ENCODE data around the gene FGF1.

FGF1 gene

DNA sequence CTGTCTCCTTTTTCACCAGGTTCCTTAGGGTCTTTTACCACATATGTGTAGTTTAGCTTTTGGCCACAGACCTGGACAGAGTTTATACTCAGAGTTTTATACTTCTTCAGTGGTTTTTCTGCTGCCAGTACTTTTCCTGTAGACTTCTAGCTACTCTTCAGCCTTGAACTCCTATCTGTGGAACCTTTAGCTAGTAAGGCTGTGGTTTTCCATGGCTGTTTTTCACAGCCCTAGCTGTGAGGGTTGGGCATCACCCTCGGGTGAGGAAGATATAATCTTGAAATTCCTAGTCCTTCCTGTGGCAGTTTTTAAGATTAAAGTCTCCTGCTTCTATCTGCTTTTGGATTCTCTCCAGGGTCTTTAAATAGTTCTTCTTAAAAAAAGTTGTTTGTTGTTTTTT lies 109.1 kb downstream of the FGF1 start:
- in situ Hi-C loops (cut with MboI; ENCODE audit: low sequenced_read_pairs) = no loop called here
- Histone ChIP-seq H3K4me3 (no peak overlapping the region), H3K4me1 (no peaks in the 10 kb centered on the region), H3K9me3 (no peaks in the 10 kb centered on the region), H3K36me3 (replicated peaks) (no peaks in the 10 kb centered on the region), H3K27me3 (ENCODE audit: low read depth) (peaks cover 3% of the 10 kb centered on the region; the same call in 1 of the 2 replicates)
- DNase-seq (ENCODE audit: low spot score in 2 of 2) = no peak

DNA sequence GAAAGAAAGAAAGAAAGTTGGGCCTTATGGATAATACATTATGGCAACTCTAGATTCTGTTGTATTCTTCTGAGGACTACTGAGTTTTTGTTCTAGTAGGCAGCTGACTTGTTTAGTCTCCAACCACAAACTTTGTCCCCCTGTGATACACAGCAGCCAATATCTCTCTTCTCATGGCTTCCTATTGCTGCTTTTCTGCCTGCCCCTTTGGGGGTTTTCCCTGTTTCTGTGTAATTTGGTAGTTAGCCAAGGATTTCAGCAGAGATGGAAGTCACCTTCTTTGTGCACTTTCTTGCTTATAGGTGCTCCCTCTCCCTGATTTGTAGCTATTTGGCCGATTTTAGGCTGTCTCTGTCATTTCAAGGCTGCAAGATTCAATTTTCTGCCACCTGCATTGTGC lies 109.6 kb downstream of the FGF1 start:
- Histone ChIP-seq H3K9me3 (no peaks in the 10 kb centered on the region), H3K27me3 (ENCODE audit: low read depth) (peaks cover 6% of the 10 kb centered on the region; the same call in 1 of the 2 replicates), H3K36me3 (replicated peaks) (no peaks in the 10 kb centered on the region), H3K4me1 (no peaks in the 10 kb centered on the region), H3K4me3 (no peak overlapping the region)
- DNase-seq (ENCODE audit: low spot score in 2 of 2) = no peak
- in situ Hi-C loops (cut with MboI; ENCODE audit: low sequenced_read_pairs) = no loop called here

DNA sequence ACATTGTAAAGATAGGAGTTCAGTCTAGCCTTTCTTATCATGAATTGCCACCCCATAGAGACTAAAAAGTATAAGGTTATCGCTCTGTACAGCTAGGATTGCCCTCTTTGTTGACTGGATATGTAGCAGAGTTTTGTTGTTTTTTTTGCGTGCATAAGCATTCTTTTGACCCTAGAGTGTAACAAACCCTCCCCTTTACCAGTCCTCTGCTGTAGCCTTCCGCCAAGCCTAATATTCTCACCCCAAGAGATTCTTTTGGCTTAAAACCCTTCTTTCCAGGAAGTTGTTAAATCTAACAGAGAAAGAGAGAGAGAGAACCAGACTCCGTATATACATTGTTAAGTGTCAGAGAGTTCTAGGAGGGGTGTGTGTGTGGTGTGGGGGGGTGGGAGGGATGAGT lies 113.9 kb downstream of the FGF1 start:
- Histone ChIP-seq H3K27me3 (ENCODE audit: low read depth) (peaks cover 6% of the 10 kb centered on the region; the same call in 1 of the 2 replicates), H3K4me1 (no peaks in the 10 kb centered on the region), H3K36me3 (replicated peaks) (no peaks in the 10 kb centered on the region), H3K4me3 (no peak overlapping the region), H3K9me3 (no peaks in the 10 kb centered on the region)
- DNase-seq (ENCODE audit: low spot score in 2 of 2) = no peak
- in situ Hi-C loops (cut with MboI; ENCODE audit: low sequenced_read_pairs) = loop anchor here (25.0 kb wide), 1 partner anchor 410 kb away; no protein-coding TSS in a partner anchor

- Histone ChIP-seq H3K4me3 (no peak overlapping the region), H3K27me3 (ENCODE audit: low read depth) (peaks cover 6% of the 10 kb centered on the region; the same call in 1 of the 2 replicates), H3K9me3 (no peaks in the 10 kb centered on the region), H3K4me1 (no peaks in the 10 kb centered on the region), H3K36me3 (replicated peaks) (no peaks in the 10 kb centered on the region)
- in situ Hi-C loops (cut with MboI; ENCODE audit: low sequenced_read_pairs) = loop anchor here (25.0 kb wide), 1 partner anchor 409 kb away; no protein-coding TSS in a partner anchor
- DNase-seq (ENCODE audit: low spot score in 2 of 2) = no peak
Measured at GRCh38 chr5:142571371-142571770, 114.5 kb downstream of the FGF1 start.

- no peaks in the 10 kb centered on the region for H3K9me3 ChIP-seq
- no peaks in the 10 kb centered on the region for H3K4me1 ChIP-seq
- H3K36me3 ChIP-seq (replicated peaks) = no peaks in the 10 kb centered on the region
- no peak overlapping the region for H3K4me3 ChIP-seq
- H3K27me3 ChIP-seq (ENCODE audit: low read depth) = peaks cover 6% of the 10 kb centered on the region; the same call in 1 of the 2 replicates
- in situ Hi-C loops (cut with MboI; ENCODE audit: low sequenced_read_pairs) = loop anchor here (25.0 kb wide), 1 partner anchor 408 kb away; no protein-coding TSS in a partner anchor
- no peak for DNase-seq (ENCODE audit: low spot score in 2 of 2)
Measured at GRCh38 chr5:142569905-142570304, 116.0 kb downstream of the FGF1 start.

DNA sequence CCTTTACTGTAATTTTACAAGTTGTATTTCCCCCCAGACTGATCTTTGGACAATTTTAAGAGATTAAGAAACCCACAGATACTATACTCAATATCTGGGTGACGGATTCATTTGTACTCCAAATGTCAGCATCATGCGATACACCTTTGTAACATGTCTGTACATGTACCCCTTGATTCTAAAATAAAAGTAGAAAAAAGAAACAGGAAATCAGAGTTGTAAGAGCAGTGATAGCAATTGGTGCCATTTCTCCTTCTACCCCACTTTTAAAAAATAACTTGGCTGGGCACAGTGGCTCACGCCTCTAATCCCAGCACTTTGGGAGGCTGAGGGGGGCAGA lies 116.9 kb downstream of the FGF1 start:
- H3K27me3 ChIP-seq (ENCODE audit: low read depth) = peaks cover 6% of the 10 kb centered on the region; the same call in 1 of the 2 replicates
- H3K4me1 ChIP-seq = no peaks in the 10 kb centered on the region
- in situ Hi-C loops (cut with MboI; ENCODE audit: low sequenced_read_pairs) = loop anchor here (25.0 kb wide), 1 partner anchor 407 kb away; no protein-coding TSS in a partner anchor
- H3K36me3 ChIP-seq (replicated peaks) = no peaks in the 10 kb centered on the region
- no peak overlapping the region for H3K4me3 ChIP-seq
- no peak for DNase-seq (ENCODE audit: low spot score in 2 of 2)
- no peaks in the 10 kb centered on the region for H3K9me3 ChIP-seq

DNA sequence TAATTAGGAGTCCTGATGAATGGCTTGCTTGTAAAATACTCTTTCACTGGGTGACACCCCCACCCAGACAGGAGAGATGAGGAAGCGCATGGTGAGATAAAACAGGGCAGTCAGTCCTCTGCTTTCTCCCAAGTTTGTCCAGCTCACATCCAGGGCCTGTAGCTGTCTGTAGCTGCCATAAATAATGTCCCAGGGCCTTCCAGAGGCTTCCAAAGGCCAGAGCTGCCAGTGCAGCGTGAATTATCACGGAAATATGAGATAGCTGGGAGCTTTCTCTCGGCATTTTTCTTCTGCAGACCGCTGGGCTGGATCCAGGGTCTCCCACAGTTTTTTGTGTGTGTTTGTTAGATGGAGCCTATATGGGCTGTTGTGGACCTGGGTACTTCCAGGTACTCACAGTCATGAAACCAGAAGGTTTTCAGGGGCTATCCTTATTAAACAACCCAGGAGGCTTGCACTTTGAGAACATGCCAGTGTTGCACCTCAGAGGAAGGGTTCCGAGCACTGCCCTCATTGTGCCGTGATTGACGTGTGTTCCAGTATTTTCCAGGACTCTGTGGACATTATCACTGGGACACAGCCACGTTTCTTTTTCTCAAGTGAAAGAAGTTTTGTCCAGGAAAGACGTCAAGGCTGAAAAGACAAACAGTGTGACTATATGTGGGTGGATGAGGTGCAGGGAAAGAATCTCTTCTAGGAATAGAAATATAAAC lies 117.5 kb downstream of the FGF1 start:
- H3K4me1 ChIP-seq = no peaks in the 10 kb centered on the region
- no peak for DNase-seq (ENCODE audit: low spot score in 2 of 2)
- H3K27me3 ChIP-seq (ENCODE audit: low read depth) = peaks cover 6% of the 10 kb centered on the region; the same call in 1 of the 2 replicates
- no peaks in the 10 kb centered on the region for H3K36me3 ChIP-seq (replicated peaks)
- H3K9me3 ChIP-seq = no peaks in the 10 kb centered on the region
- no peak overlapping the region for H3K4me3 ChIP-seq
- in situ Hi-C loops (cut with MboI; ENCODE audit: low sequenced_read_pairs) = loop anchor here (25.0 kb wide), 1 partner anchor 406 kb away; no protein-coding TSS in a partner anchor

DNA sequence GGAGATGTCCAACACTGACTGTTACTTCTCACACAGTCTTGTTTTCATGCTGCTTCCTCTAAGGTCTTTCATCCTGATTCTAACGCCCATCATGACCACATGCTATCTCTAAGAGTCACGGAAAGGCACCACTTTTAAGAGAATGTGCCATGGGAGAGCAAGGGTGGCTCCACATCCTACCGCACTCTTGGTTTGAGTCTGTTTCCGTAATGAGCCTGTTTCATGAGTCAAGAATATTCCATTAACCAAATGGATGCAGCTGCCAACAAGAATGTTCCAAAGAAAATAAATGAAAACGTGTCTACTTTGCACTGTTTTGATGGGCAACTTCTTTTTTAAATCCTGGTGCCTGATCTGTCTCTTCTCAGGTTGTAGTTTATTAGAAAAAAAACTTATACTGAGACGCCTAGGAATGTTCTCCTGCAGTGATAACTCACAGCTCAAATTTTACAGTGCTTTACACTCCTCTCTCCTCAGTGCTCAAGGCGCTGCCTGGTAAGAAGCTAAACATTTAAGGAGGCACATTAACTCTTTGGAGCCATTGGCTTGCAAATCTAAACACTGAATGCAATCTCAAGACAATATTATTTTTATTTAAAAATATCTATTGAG lies 124.3 kb downstream of the FGF1 start:
- in situ Hi-C loops (cut with MboI; ENCODE audit: low sequenced_read_pairs) = loop anchor here (25.0 kb wide), 1 partner anchor 399 kb away; no protein-coding TSS in a partner anchor
- no peak for DNase-seq (ENCODE audit: low spot score in 2 of 2)
- H3K4me3 ChIP-seq = no peak overlapping the region
- no peaks in the 10 kb centered on the region for H3K9me3 ChIP-seq
- H3K4me1 ChIP-seq = no peaks in the 10 kb centered on the region
- H3K36me3 ChIP-seq (replicated peaks) = no peaks in the 10 kb centered on the region
- no peaks in the 10 kb centered on the region for H3K27me3 ChIP-seq (ENCODE audit: low read depth)

GRCh38 chr5:142561029-142561428 lies 124.9 kb downstream of the FGF1 start:
- in situ Hi-C loops (cut with MboI; ENCODE audit: low sequenced_read_pairs) = loop anchor here (25.0 kb wide), 1 partner anchor 399 kb away; no protein-coding TSS in a partner anchor
- no peak for DNase-seq (ENCODE audit: low spot score in 2 of 2)
- Histone ChIP-seq H3K36me3 (replicated peaks) (no peaks in the 10 kb centered on the region), H3K4me1 (no peaks in the 10 kb centered on the region), H3K4me3 (no peak overlapping the region), H3K9me3 (no peaks in the 10 kb centered on the region), H3K27me3 (ENCODE audit: low read depth) (no peaks in the 10 kb centered on the region)

DNA sequence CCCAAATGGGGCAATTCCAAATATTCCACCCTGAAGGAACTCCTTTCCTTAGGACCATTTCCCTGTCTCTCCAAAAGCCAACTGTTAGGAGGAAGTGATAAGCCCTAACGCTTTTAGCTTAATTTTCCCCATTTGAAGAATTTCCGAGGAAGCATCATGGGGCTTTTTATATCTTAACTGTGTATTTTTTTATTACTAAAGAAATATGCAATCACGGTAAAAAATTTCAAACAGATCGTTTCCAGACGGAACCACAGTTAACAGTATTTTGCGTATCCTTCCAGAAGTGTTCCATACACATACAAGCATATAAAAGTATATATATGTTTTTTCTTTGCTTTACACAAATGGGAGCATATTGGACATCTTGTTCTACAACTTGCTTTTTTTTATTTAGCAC lies 133.8 kb downstream of the FGF1 start:
- in situ Hi-C loops (cut with MboI; ENCODE audit: low sequenced_read_pairs) = loop anchor here (25.0 kb wide), 1 partner anchor 390 kb away; no protein-coding TSS in a partner anchor
- no peak overlapping the region for H3K4me3 ChIP-seq

DNA sequence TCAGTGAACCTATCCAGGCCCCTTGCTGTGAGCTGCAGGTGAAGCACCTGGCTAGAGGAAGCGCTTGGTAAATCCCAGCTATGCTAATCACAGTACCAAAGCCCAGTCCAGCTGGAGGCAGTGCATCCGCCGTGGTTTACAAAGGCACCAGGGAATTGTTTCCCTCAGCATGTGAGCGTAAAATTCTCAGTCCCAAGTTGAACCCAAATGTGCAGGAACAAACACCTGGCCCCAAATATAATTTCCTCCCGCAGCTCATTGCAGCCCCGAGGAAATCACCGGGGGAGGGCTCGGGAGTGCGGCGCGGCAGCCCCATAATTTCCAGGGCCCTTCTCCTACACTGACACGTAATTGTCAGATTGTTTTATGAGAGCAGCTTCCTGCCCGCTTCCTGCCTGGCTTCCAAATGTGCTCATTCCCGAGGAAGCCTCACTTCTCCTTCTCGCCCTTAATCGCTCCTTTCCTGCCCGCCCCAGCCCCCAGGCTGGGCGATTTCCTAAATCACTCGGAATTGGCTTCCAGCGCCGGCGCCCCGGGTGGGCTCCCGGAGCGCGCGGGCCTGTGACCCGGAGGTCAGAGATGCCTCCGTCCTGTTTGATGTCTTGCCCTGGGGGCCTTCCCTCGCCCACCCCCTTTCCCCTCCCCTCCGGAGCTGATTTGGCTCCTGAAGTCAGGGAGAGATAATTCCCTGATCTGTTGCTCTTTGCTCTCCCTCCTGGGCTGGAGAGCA lies 134.4 kb downstream of the FGF1 start:
- no peaks in the 10 kb centered on the region for H3K4me1 ChIP-seq
- H3K27me3 ChIP-seq (ENCODE audit: low read depth) = peaks cover 26% of the 10 kb centered on the region
- no peaks in the 10 kb centered on the region for H3K9me3 ChIP-seq
- DNase-seq (ENCODE audit: low spot score in 2 of 2) = no peak
- no peaks in the 10 kb centered on the region for H3K36me3 ChIP-seq (replicated peaks)
- no peak overlapping the region for H3K4me3 ChIP-seq
- in situ Hi-C loops (cut with MboI; ENCODE audit: low sequenced_read_pairs) = loop anchor here (25.0 kb wide), 1 partner anchor 389 kb away; no protein-coding TSS in a partner anchor

More for the DNA sequence above, 133.8 kb downstream of the FGF1 start:
- H3K4me1 ChIP-seq = no peaks in the 10 kb centered on the region
- H3K27me3 ChIP-seq (ENCODE audit: low read depth) = peaks cover 26% of the 10 kb centered on the region
- H3K36me3 ChIP-seq (replicated peaks) = no peaks in the 10 kb centered on the region
- no peak for DNase-seq (ENCODE audit: low spot score in 2 of 2)
- H3K9me3 ChIP-seq = no peaks in the 10 kb centered on the region

- in situ Hi-C loops (cut with MboI; ENCODE audit: low sequenced_read_pairs) = loop anchor here (25.0 kb wide), 1 partner anchor 388 kb away; no protein-coding TSS in a partner anchor
- no peaks in the 10 kb centered on the region for H3K4me1 ChIP-seq
Measured at GRCh38 chr5:142550471-142550870, 135.4 kb downstream of the FGF1 start.

DNA sequence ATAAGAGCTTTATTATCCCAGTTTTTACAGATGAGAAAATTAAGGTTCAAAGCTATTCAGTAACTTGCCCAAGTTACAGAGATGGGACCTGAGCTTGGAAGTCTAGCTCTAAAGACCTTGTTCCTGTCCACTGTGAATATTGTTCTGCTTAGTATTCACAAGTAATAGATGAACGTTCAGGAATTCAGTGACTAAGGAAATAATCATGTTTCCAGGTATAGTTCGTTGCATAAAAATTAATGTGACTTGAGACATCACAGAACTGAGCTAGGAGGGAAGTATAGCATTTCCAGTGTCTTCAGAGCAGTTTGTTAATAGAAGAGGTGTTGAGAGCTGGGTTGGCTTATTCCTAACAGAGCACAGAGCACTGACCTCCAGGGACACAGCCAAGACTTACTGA lies 136.1 kb downstream of the FGF1 start:
- no peak overlapping the region for H3K4me3 ChIP-seq
- H3K27me3 ChIP-seq (ENCODE audit: low read depth) = peaks cover 24% of the 10 kb centered on the region
- H3K4me1 ChIP-seq = no peaks in the 10 kb centered on the region
- DNase-seq (ENCODE audit: low spot score in 2 of 2) = no peak
- H3K36me3 ChIP-seq (replicated peaks) = no peaks in the 10 kb centered on the region
- H3K9me3 ChIP-seq = no peaks in the 10 kb centered on the region
- in situ Hi-C loops (cut with MboI; ENCODE audit: low sequenced_read_pairs) = loop anchor here (25.0 kb wide), 2 partner anchors 388 to 563 kb away; no protein-coding TSS in a partner anchor

More at GRCh38 chr5:142550471-142550870, 135.4 kb downstream of the FGF1 start:
- H3K27me3 ChIP-seq (ENCODE audit: low read depth) = peaks cover 26% of the 10 kb centered on the region
- DNase-seq (ENCODE audit: low spot score in 2 of 2) = no peak
- no peak overlapping the region for H3K4me3 ChIP-seq
- no peaks in the 10 kb centered on the region for H3K9me3 ChIP-seq
- no peaks in the 10 kb centered on the region for H3K36me3 ChIP-seq (replicated peaks)

All from HAP-1 (cell line).